ENCODE data around the gene MTHFD2L.

DNA sequence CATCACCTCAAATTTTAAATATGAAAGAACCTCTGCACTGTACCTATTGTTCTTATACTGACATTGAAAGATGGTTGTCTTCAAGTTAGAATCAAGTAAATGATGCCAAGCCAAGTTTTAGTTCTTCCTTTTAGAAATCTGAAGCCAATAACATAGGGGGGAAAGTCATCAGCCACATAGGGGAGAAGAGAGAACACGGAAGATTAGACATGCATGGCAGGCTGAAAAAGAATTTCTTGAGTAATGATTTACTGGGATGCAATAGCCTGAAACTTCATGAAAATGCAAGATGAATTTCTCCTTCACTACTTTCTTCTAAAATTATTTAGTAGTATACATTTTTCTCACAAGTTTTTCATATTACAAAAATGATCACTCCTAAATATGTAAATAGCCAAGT, 136.8 kb downstream of the MTHFD2L start:
- TF ChIP-seq POLR2A (IDR thresholded peaks at IDR 0.05) (no peak), CTCF (IDR thresholded peaks at IDR 0.05) (no peak), EP300 (IDR thresholded peaks at IDR 0.05) (no peak)
